HG03135 (cell line): Measurements from ENCODE around the gene B4GAT1.
"Not testable (repeated sequence)": the region's sequence is repeated elsewhere in the genome, so short reads cannot be mapped to it uniquely, and the experiment has no call there.

Source experiments
- ATAC-seq: cut with Tn5 transposase; IDR thresholded peaks from one replicate; pipeline ENCODE4 v1.9.1; 2021; ENCODE audit warnings: mild to moderate bottlenecking, moderate library complexity; ENCODE audit not compliant: unreplicated experiment

Gene B4GAT1

DNA sequence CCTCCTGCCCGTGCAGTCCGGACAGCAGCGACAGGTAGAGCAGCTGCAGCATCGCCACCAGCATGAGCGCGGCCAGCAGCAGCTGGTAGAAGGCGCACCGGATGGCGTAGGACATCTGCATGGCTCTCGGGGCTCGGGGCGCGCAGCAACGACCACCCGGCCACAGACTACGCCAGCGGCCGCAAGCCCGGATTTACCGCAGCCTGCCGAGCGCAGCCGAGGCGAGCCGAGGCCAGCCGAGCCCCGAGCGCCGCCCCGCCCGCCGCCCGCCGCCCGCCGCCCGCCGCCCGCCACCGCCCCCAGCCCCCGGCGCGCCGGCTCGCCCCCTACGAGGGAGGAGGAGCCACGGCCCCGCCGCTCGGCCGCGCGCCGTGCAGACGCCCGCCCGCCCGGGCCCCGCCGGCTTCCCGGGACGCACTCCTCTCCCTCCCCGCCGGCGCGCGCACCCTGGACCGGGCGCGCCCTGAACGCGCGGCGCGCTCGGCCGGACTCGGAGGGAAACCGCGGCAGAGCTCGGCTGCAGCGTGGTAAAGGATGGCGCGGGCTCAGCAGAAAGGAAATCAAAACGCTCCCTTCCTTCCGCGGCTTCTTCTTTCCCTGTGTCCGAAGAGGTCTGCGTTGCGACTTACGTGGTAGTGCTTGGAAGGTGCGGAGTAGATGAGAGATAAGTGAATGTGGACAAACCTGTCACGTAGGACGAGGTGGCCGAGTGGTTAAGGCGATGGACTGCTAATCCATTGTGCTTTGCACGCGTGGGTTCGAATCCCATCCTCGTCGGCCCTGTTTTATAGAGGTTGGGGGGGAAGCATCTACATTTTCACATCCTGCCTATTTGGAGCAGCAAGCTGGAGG lies at the start of gene B4GAT1:
Gene B4GAT1 (minus strand): TSS at position 205 of the 852 bp plus-strand sequence. CDS start 84 bp downstream, at position 121.
- ATAC-seq: no peak

GRCh38 chr11:66393954-66394353 lies 46.5 kb upstream of the B4GAT1 start:
- ATAC-seq: no peak

DNA sequence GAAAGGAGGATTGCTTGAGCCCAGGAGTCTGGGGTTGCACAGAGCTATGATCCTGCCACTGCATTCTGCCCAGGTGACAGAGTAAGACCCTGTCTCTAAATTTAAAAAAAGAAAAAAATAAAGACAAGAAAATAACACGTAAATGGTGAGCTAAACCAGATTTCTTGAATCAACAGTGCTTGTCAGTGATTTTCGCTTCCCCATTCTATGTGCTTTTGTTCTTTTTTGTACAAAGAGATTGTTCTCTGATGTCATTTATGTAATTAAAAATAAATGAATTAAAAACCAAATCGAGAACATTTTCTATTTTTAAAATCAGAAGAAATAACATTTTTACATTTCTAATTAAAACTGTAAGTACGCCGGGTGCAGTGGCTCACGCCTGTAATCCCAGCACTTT lies 43.9 kb upstream of the B4GAT1 start:
- ATAC-seq: no peak

DNA sequence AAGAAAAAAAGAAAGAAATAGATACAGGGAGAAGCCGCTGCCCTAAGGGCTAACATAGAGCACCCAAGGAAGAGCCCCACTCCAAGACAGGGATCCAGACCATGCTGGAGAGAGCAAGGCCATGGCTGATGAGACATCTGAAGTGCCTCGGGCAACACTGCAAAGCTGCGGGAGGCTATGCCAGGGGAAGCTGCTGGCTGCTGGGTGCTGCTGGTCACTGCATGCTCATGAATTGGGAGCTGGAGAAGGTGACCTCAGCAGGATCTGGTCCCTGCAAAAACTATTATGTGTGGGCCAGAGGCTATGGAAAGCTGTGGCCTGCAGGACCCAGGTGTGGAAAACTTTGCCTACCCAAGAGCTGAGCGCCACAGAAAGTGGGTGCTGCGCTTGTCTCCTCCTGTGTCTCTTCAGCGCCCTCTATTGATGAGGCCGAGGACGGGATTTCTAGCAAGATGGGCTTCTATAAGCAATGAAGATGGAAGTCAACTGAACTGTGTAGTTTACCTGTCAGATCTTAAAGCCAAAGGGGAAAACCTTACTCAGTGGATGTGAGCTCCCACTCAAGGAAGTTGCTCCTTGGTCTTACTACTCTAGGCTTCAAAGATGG lies 41.5 kb upstream of the B4GAT1 start:
- no peak for ATAC-seq

- ATAC-seq: no peak
Measured at GRCh38 chr11:66386171-66387069, 39.0 kb upstream of the B4GAT1 start.

GRCh38 chr11:66384316-66384715 lies 36.9 kb upstream of the B4GAT1 start:
- ATAC-seq: not testable (repeated sequence)

DNA sequence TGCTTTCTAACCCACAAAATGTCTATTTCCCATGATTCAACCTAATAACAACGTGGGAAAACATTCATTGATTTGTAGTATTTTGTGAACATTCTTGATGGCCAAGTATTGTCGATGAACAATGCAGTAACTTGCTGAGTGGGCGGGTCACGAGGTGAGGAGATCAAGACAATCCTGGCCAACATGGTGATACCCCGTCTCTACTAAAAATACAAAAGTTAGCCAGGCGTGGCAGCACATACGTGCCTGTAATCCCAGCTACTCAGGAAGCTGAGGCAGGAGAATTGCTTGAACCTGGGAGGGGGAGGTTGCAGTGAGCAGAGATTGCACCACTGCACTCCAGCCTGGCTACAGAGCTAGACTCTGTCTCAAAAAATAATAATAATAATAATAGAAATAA lies 32.8 kb upstream of the B4GAT1 start:
- not testable (repeated sequence) for ATAC-seq

- ATAC-seq: not testable (repeated sequence)
Measured at GRCh38 chr11:66373690-66374287, 26.4 kb upstream of the B4GAT1 start.

GRCh38 chr11:66373265-66373664 lies 25.8 kb upstream of the B4GAT1 start:
- ATAC-seq: no peak

DNA sequence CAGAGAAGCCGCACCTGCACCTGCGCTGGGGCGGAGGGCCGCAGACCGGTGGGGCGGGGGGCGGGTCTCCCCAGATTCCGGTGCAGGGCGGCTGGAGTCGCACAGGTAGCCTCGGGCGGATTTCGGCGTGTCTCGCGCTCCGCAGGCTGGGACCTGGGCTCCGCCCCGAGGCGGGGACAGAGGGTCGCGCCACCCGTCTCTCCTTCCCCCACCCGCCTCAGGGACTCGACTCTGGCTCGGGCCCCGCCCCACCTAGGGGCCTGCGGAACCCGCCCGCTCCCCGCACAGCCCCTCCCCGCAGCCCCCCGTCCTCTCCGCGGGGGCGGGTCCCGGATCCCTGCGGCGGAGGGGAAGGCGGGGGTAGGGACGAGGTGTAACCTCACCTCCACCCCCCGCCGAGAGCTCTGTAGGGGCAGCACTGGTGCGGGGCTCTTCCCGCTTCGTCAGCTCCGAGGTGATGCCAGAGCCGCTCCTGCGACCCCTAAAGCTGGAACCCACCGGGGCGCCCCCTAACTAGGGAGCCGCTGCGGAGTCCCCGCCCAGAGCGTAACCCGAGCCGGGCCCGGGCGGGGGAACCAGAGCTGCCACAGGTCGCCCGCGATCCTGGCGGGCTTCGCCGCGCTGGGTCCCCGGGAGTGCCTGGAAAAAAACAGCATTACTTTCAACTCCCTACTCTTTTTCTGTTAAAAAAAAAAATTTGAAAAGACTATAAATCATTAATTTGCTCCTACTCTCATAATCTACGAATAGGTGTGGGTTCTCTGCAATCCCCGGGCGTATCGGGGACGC lies 24.4 kb upstream of the B4GAT1 start, which contains the start of gene SLC29A2:
Gene SLC29A2 (minus strand): TSS at position 134 of the 789 bp plus-strand sequence. CDS start 169 bp downstream, outside the sequence.
- ATAC-seq: peak; percentile 67

- no peak for ATAC-seq
Measured at GRCh38 chr11:66369073-66369894, 21.9 kb upstream of the B4GAT1 start.

DNA sequence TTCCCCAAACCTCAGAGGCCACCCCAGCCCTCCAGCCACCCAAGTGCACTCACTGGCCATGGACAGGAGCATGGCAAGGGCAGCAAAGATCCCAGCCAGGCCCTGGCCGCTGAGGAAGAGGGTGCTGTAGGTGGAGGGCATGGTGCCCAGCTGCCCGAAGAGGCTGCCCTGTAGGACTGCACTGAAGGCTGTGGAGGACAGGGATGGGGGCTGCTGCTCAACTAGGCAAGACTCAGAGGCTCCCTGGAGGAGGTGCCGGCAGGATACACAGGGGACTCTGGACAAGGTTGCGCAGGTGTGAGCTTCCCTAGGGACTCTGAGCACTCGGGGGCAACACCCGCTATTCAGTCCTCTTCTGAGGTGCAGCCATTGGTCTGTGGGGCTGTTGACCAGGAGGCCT lies 21.1 kb upstream of the B4GAT1 start:
- no peak for ATAC-seq

DNA sequence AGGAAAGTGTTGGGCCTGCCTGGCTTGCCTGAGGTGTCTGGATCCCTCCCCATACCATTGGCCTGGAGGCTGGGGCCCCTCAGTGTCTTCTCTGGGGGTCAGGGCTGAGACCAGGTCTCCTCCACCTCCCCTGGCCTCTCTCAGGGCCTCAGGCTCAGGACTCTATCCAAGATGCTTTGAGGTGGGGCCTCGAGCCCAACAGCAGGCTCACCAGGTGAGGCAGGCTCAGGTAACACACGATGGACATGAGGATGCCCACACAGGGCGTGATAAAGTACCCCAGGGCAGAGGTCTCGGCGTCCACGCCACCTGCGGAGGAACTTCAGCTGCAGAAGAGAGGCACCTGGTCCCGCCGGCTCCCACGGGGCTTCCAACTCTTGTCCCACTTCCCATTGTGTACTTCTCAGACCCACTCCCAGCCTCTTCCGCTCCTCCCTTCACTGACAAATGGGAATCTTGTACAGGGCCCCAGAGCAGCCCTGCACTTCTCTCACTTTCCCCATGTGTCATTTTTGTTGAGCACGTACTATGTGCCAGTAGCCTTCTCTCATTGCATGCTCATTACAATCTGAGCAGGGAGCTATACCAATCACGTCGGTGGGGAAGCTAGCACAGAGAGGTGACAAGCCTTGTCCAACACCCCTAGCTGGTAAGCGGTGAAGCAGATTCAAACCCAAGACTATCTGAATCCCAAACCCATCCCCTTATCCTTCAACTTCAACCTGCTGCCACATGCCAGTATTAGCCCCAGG lies 20.3 kb upstream of the B4GAT1 start:
- ATAC-seq: no peak

- ATAC-seq: no peak
Measured at GRCh38 chr11:66366844-66367477, 19.5 kb upstream of the B4GAT1 start.

DNA sequence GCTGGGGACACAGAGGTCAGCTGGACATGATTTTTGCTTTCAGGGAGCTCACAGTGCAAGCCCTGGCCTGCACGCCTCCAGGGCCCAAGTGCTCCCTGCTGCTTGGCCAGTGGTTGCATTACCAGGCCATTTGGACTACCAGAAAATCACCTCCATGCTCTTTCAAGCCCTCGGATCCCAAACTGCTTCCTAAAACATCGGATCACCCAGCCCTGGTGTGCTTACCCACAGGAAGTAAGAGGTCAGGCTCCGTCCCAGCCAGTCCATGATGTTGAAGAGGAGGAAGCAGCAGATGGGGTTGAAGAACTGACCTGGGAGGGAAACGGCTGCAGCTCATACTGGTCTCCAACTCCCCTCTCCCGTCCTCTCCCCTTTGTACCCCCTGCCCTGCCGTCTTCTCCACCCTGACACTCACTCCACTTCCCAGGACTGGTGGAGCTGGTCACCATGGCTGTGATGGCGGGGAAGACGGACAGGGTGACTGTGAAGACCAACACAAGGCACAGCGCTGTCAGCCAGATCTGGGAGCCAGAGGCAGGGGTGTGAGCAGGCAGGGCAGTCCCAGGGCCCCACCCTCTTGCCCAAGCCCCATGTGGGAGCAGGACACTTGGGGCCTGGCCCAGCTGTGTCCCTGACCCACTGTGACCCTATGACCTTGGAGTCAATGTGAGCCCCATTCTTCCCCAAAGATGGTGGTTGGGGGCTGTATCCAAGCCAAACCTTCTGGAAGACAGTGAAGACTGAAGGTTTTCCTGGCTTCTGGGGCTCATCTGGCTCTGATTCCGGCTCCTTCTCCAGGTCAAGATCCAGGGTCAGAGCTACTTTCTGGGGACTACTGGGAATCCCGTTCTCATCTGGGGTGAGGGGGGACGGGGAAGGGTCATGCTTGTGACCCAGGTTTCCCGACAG lies 18.5 kb upstream of the B4GAT1 start:
- ATAC-seq: no peak

GRCh38 chr11:66365166-66365565 lies 17.7 kb upstream of the B4GAT1 start:
- ATAC-seq: no peak
